Keratinocyte (primary cell): ENCODE measurements around the gene NBEAL2. TPM values are rescaled to one million over a fixed set of nuclear protein-coding genes. Genes with fewer than 3 reads are reported as not detected.

Experiments used
- DNase-seq: peaks from one replicate; pipeline ENCODE4 v3.0.0-alpha.2; 2011; ENCODE audit warnings: low read depth, missing footprints, low spot score
- FAIRE-seq: peaks from 2 replicates; lab custom pipeline; 2011; peaks lifted over from hg19 to GRCh38; lab: Jason Lieb, UNC
- H2AFZ ChIP-seq: 2 replicates; pipeline ENCODE4 v1.6.0; 2012; ENCODE audit warnings: low read length, control low read depth, inconsistent platforms; ENCODE audit not compliant: control insufficient read depth
- H3K27ac ChIP-seq: 2 replicates; pipeline ENCODE4 v1.5.1; 2011; ENCODE audit warnings: low read length; ENCODE audit not compliant: control insufficient read depth, insufficient read depth
- H3K27me3 ChIP-seq: 3 replicates; pipeline ENCODE4 v1.6.0; 2011; ENCODE audit warnings: low read length; ENCODE audit not compliant: control insufficient read depth, insufficient read depth; ENCODE audit errors: extremely low read depth
- H3K36me3 ChIP-seq, 2 experiments: 2 replicates in 1 of 2; 3 replicates in 1 of 2; pipeline ENCODE4 v1.5.1; 2011; ENCODE audit warnings: low read length in 2 of 2, mild to moderate bottlenecking in 1 of 2; ENCODE audit not compliant: control insufficient read depth in 2 of 2, insufficient read depth in 2 of 2; ENCODE audit errors: extremely low read depth in 1 of 2
- H3K4me1 ChIP-seq: 3 replicates; pipeline ENCODE4 v1.5.1; 2011; ENCODE audit warnings: low read length; ENCODE audit not compliant: control insufficient read depth, insufficient read depth; ENCODE audit errors: extremely low read depth
- H3K4me2 ChIP-seq: 3 replicates; pipeline ENCODE4 v1.6.0; 2011; ENCODE audit warnings: low read depth, low read length; ENCODE audit not compliant: control insufficient read depth, insufficient read depth; ENCODE audit errors: extremely low read depth
- H3K4me3 ChIP-seq, 3 experiments: fragments of 200-600 bp in 1 of 3; sonication (generic) in 1 of 3; 2 replicates in 2 of 3; 3 replicates in 1 of 3; pipeline ENCODE4 v1.5.1; 2011 to 2016; ENCODE audit warnings: low read length in 3 of 3, mild to moderate bottlenecking in 3 of 3, control low read depth in 2 of 3, inconsistent platforms in 1 of 3, low read depth in 1 of 3, mixed read lengths in 1 of 3, mixed run types in 1 of 3, moderate library complexity in 1 of 3; ENCODE audit not compliant: control insufficient read depth in 2 of 3, insufficient read depth in 2 of 3; ENCODE audit errors: extremely low read depth in 1 of 3
- H3K79me2 ChIP-seq: 2 replicates; pipeline ENCODE4 v1.6.0; 2012; ENCODE audit warnings: low read length; ENCODE audit not compliant: control insufficient read depth, insufficient read depth
- H3K9ac ChIP-seq: 3 replicates; pipeline ENCODE4 v1.6.0; 2011; ENCODE audit warnings: low read length; ENCODE audit not compliant: control insufficient read depth, insufficient read depth; ENCODE audit errors: extremely low read depth
- H3K9me1 ChIP-seq: 3 replicates; pipeline ENCODE4 v1.6.0; 2011; ENCODE audit warnings: low read length; ENCODE audit not compliant: control insufficient read depth, insufficient read depth; ENCODE audit errors: extremely low read depth
- H3K9me3 ChIP-seq: 2 replicates; pipeline ENCODE4 v1.5.1; 2012; ENCODE audit warnings: low read depth, low read length; ENCODE audit not compliant: control insufficient read depth
- H4K20me1 ChIP-seq: 3 replicates; pipeline ENCODE4 v1.6.0; 2011; ENCODE audit warnings: low read length; ENCODE audit not compliant: control insufficient read depth, insufficient read depth; ENCODE audit errors: extremely low read depth
- EZH2 ChIP-seq: IDR thresholded peaks from one replicate; pipeline ENCODE4 v1.6.1; 2012; ENCODE audit warnings: inconsistent platforms, mild to moderate bottlenecking, low read length, moderate library complexity
- dilution Hi-C: fragments of 300-500 bp; cut with MboI; formaldehyde crosslinking; loops from one replicate; pipeline ENCODE4 v1.7.0; 2020; ENCODE audit warnings: low sequenced_read_pairs; ENCODE audit not compliant: extremely low pct_ligation_motif_present
- polyA plus RNA-seq, 5 experiments: library from polyadenylated mRNA; depleted of rRNA in 3 of 5; stranded (reverse) in 3 of 5; stranded (forward) in 1 of 5; unstranded in 1 of 5; fragments of >200 nt; gene quantifications; 1 replicate in 1 of 5; 2 replicates in 3 of 5; 3 replicates in 1 of 5; pipeline versions ENCODE4 v1.2.1 to v1.2.3, GENCODE V29; 2011 to 2012; ENCODE audit warnings: missing spikeins in 2 of 5, low read depth in 1 of 5, low replicate concordance in 1 of 5
- TF ChIP-seq, protein P1 (sequence below), 3 experiments: IDR thresholded peaks in 1 of 3; conservative IDR thresholded peaks in 1 of 3; optimal IDR thresholded peaks in 1 of 3; 2 replicates in 2 of 3; 3 replicates in 1 of 3; pipeline versions ENCODE3 to v1.5.1; 2011; ENCODE audit warnings: low read length in 3 of 3, mild to moderate bottlenecking in 3 of 3, moderate library complexity in 2 of 3, control low read depth in 1 of 3, inconsistent platforms in 1 of 3; ENCODE audit not compliant: insufficient read depth in 2 of 3; ENCODE audit errors: extremely low read depth in 1 of 3

The NBEAL2 gene
- polyA plus RNA-seq, 1 donor (not counting 4 experiments of a cell fraction or from before 2014, with no cell fraction given) = 22.8 TPM

DNA sequence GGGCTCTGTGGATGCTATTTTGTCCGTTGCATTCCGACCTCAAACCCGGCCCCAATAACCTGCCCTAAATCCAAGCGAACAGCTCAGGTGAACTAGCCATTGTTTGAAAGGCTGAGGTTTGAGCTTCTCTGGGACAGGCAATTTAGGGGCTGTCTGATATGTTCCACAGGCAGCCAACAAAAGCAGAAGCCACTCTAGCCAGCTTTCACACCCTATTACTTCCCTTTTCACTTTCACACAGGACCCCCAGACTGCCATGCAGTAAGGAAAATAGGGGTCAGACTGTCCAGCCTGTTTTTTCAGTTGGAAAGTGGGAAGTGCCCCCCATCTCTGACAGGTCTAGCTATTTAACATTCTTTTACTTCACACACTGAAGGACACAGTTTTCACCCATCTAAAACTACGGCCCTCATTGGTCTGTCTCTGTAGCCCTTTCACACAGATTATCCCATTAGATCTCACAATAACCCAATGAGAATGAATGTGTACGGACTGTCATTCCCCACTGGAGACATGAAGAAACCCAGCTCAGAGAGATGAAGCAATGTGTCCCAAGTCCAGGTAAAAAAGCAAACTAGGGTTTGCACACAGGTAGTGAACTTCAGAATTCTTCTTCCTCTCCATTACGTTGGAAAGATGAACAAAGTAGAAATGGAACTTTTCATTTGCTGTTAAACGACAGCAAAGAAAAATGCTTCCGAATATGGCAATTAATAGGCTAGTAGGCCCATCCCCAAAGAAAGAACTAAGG, 4.9 kb upstream of the NBEAL2 start:
- H3K27ac ChIP-seq = no peak overlapping the region
- no peaks in the 10 kb centered on the region for H3K9me3 ChIP-seq

DNA sequence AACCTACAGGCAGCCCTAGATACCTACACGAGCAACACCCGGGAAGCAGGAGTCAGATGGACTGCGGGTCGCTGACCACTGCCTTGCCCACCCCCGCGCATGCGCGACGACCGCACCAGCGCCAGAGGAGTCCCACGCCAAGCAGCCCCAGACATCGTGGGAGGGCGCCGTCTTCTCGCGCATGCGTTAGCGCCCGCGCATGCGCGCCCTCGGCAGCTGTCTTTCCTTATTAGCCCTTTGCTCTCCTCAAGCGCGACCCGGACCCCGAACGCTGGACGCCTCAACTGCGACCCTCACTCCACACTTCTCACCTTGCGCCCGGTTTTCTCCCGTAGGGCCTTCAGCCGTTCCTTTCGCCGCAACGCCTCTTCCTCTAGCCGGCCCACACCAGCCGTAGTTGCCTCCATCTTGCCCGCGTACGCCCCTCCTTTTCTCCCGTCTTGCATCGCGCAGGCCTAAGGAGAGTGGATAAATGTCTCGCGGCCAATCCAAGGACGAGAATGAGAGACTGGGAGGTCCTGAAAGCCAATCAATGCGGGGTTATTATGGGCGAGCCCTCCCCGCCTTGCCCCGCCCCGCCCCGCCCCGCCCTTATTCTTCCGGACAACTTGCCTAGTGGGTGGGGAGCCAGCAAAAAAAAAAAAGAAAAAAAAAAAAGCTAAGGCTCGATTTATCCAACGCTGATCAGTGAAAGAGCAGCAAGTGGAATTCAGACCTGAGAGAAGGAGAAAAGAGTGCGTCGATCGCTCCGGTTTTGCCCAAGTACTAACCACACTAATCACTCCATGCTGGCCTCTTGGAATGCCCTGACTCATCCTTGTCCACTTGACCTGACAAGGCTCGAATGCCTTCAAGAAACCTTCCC, 2.9 kb upstream of the NBEAL2 start, which contains the start of gene CCDC12:
Gene CCDC12, minus strand, starts transcription at position 420 of the 865 bp plus-strand sequence. Its CDS starts 13 bp downstream, at position 407.
- FAIRE-seq = peak; percentile 26
- Histone ChIP-seq H3K9me3 (no peaks in the 10 kb centered on the region), H3K4me3 (peak within 1 kb of the TSS; percentile 91 to 95 (median 94)), H3K9ac (peak within 1 kb of the TSS; percentile 100), H3K4me2 (peak within 1 kb of the TSS; percentile 62), H3K27ac (peak within 1 kb of the TSS; percentile 99), H4K20me1 (peaks cover 9% of the 10 kb centered on the region), H2AFZ (peak within 1 kb of the TSS; percentile 98), H3K9me1 (no peaks in the 10 kb centered on the region), H3K27me3 (no peaks in the 10 kb centered on the region), H3K36me3 (peaks cover 2 to 5% of the 10 kb centered on the region in 2 experiments), H3K79me2 (peaks cover 51% of the 10 kb centered on the region), H3K4me1 (peaks cover 34% of the 10 kb centered on the region)
- dilution Hi-C loops = no loop called here
- no peak for TF ChIP-seq EZH2
- TF ChIP-seq, protein P1, sequence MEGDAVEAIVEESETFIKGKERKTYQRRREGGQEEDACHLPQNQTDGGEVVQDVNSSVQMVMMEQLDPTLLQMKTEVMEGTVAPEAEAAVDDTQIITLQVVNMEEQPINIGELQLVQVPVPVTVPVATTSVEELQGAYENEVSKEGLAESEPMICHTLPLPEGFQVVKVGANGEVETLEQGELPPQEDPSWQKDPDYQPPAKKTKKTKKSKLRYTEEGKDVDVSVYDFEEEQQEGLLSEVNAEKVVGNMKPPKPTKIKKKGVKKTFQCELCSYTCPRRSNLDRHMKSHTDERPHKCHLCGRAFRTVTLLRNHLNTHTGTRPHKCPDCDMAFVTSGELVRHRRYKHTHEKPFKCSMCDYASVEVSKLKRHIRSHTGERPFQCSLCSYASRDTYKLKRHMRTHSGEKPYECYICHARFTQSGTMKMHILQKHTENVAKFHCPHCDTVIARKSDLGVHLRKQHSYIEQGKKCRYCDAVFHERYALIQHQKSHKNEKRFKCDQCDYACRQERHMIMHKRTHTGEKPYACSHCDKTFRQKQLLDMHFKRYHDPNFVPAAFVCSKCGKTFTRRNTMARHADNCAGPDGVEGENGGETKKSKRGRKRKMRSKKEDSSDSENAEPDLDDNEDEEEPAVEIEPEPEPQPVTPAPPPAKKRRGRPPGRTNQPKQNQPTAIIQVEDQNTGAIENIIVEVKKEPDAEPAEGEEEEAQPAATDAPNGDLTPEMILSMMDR (optimal IDR thresholded peaks at IDR 0.05 in 1 of 3, IDR thresholded peaks at IDR 0.05 in 1 of 3, conservative IDR thresholded peaks at IDR 0.05 in 1 of 3; ENCODE audit: extremely low read depth in 1 of 3, insufficient read depth in 2 of 3, low read length in 3 of 3) = no peak
- peak; percentile 95 for DNase-seq

More for the DNA sequence above, 4.9 kb upstream of the NBEAL2 start:
- peaks cover 18% of the 10 kb centered on the region for H3K4me1 ChIP-seq
- peak overlapping the region; percentile 62 for H3K4me2 ChIP-seq
- TF ChIP-seq, protein P1 (optimal IDR thresholded peaks at IDR 0.05 in 1 of 3, IDR thresholded peaks at IDR 0.05 in 1 of 3, conservative IDR thresholded peaks at IDR 0.05 in 1 of 3; ENCODE audit: extremely low read depth in 1 of 3, insufficient read depth in 2 of 3, low read length in 3 of 3) = no peak
- TF ChIP-seq EZH2 = no peak
- no peak overlapping the region for H3K9ac ChIP-seq
- no peaks in the 10 kb centered on the region for H3K9me1 ChIP-seq
- no peak overlapping the region for H3K4me3 ChIP-seq
- dilution Hi-C loops = no loop called here
- DNase-seq (no peak), FAIRE-seq (no peak)
- H4K20me1 ChIP-seq = peaks cover 20% of the 10 kb centered on the region
- H2AFZ ChIP-seq = no peak overlapping the region
- no peaks in the 10 kb centered on the region for H3K27me3 ChIP-seq
- H3K79me2 ChIP-seq = peaks cover 66% of the 10 kb centered on the region
- peaks cover 10 to 19% of the 10 kb centered on the region in 2 experiments for H3K36me3 ChIP-seq
